ENCODE measurements around the gene NUP214. TPM values are rescaled to one million over a fixed set of nuclear protein-coding genes. Genes with fewer than 3 reads are reported as not detected.
A peak's percentile ranks its signal among the peaks of the same experiment; 100 is the strongest.

Gene NUP214
- total RNA-seq, 1 experiment from 2014 or later, result 52.3 TPM

DNA sequence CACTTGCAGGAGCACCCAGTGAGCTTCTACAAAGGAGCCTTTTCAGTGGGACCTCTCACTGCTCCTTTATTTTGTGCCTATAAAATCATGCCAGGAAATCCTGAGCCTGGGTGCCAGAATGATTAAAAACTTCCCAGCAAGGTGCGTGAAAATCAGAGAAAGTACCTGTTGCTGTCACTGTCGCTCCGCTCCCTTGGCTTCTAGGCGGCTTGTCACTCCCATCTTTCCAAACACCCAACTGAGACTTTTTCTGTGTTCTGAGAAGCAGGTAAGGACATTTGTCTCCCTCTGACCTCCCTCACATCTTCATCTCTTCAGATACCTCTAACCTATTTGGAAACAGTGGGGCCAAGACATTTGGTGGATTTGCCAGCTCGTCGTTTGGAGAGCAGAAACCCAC, 97.1 kb downstream of the NUP214 start:
- no peaks in the 10 kb centered on the region for H3K4me1 Mint-ChIP-seq (ENCODE audit: low read depth, unreplicated experiment)
- Histone ChIP-seq H3K4me3 (ENCODE audit: low read depth, low read length) (no peak overlapping the region), H3K9me3 (no peaks in the 10 kb centered on the region; the same call in 1 of the 2 replicates), H3K36me3 (ENCODE audit: control insufficient read depth, insufficient read depth, low read length) (no peaks in the 10 kb centered on the region; the same call in 1 of the 2 replicates), H3K4me1 (no peaks in the 10 kb centered on the region), H3K27me3 (replicated peaks; ENCODE audit: control insufficient read depth, insufficient read depth, low read length) (no peaks in the 10 kb centered on the region)
- H3K9me3 Mint-ChIP-seq (ENCODE audit: unreplicated experiment), result no peaks in the 10 kb centered on the region
- H3K36me3 Mint-ChIP-seq (ENCODE audit: insufficient read depth, unreplicated experiment), result peaks cover 29% of the 10 kb centered on the region
- H3K27ac Mint-ChIP-seq (ENCODE audit: unreplicated experiment), result peak overlapping the region; percentile 32
- ChIA-PET CTCF (no interaction called here), POLR2A (no interaction called here)
- intact Hi-C loops (cut with micrococcal nuclease; ENCODE audit: unreplicated experiment), result no loop called here
- no peak overlapping the region for H3K4me3 Mint-ChIP-seq (ENCODE audit: unreplicated experiment)
- H3K27me3 Mint-ChIP-seq (ENCODE audit: insufficient read depth, unreplicated experiment), result no peaks in the 10 kb centered on the region
- DNase-seq, result no peak
- TF ChIP-seq CTCF (IDR thresholded peaks at IDR 0.05; ENCODE audit: insufficient read depth in 1 of 2, low read depth in 1 of 2, low read length in 1 of 2, severe bottlenecking in 1 of 2, unreplicated experiment in 1 of 2), result no peak
- BruUV-seq (replicated peaks), result no TSS peak

DNA sequence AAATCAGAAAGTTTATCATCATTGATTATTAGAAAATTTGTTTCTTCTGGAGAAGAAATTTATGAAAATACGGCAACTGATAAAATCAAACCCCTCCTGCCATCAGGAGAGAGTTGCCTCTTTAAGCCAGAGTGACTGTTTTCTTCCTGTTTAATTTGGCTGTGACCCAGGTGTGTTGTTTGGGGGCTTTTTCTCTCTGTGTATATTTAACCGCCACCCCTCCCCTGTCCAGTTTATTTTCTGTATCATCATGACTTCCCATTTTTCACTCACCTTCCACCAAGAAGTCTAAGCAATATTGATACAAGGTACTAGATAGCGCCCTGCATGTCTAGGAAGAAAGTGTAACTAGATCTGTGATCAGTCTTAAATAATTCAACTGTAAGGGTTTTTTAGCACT, 100.8 kb downstream of the NUP214 start:
- no peak for TF ChIP-seq CTCF (IDR thresholded peaks at IDR 0.05; ENCODE audit: insufficient read depth in 1 of 2, low read depth in 1 of 2, low read length in 1 of 2, severe bottlenecking in 1 of 2, unreplicated experiment in 1 of 2)
- intact Hi-C loops (cut with micrococcal nuclease; ENCODE audit: unreplicated experiment), result no loop called here
- no peaks in the 10 kb centered on the region for H3K9me3 ChIP-seq
- no peak overlapping the region for H3K4me3 Mint-ChIP-seq (ENCODE audit: unreplicated experiment)
- H3K27me3 Mint-ChIP-seq (ENCODE audit: insufficient read depth, unreplicated experiment), result no peaks in the 10 kb centered on the region
- BruUV-seq (replicated peaks), result no TSS peak
- ChIA-PET CTCF (no interaction called here), POLR2A (no interaction called here)
- peaks cover 34% of the 10 kb centered on the region for H3K36me3 Mint-ChIP-seq (ENCODE audit: insufficient read depth, unreplicated experiment)
- no peaks in the 10 kb centered on the region for H3K4me1 ChIP-seq
- no peak overlapping the region for H3K4me3 ChIP-seq (ENCODE audit: low read depth, low read length)
- no peaks in the 10 kb centered on the region for H3K4me1 Mint-ChIP-seq (ENCODE audit: low read depth, unreplicated experiment)
- no peaks in the 10 kb centered on the region; the same call in 1 of the 2 replicates for H3K36me3 ChIP-seq (ENCODE audit: control insufficient read depth, insufficient read depth, low read length)
- H3K27ac Mint-ChIP-seq (ENCODE audit: unreplicated experiment), result no peak overlapping the region
- DNase-seq, result no peak
- H3K27me3 ChIP-seq (replicated peaks; ENCODE audit: control insufficient read depth, insufficient read depth, low read length), result no peaks in the 10 kb centered on the region
- H3K9me3 Mint-ChIP-seq (ENCODE audit: unreplicated experiment), result no peaks in the 10 kb centered on the region

DNA sequence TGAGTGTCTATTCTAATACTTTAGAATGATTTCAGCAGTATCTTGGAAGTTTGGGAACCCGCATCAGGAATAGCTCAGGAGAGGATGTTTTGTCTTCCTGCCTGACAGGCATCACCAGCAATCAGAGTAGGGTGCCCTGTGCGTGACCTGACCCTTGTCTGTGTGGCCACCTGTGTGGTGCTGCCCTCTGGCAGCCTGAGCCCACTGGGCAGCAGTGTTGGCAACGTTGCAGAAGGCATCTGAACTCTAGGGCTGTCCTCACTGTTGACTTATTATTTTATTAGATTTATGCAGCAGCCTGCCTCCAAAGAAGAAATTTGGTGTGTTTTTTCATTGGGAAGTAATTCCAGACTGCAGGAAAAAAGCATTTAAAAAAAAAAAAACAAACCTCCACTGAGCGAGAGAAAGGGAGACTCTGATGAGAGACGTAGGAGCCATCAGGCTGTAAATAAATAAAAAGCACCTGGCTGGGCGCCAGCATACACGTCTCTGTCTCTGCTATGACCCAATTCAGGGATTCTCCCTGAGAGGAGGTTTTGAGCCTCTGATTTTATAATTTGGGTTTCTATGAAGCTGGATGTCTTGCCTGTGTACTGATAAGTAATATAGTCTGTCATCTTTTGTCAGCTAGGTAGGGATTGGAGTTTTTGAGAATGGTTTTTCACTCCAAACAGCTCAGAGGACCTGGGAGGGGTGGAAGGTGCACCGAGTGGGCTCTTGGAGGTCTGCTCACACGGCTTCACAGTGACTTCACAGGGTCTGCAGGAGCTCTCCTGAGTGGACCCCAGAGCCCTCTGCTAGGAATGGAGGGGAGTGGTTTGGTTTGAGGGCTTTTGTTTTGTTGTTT, 101.9 kb downstream of the NUP214 start:
- intact Hi-C loops (cut with micrococcal nuclease; ENCODE audit: unreplicated experiment), result no loop called here
- no TSS peak for BruUV-seq (replicated peaks)
- Mint-ChIP-seq H3K4me3 (ENCODE audit: unreplicated experiment) (no peak overlapping the region), H3K9me3 (ENCODE audit: unreplicated experiment) (no peaks in the 10 kb centered on the region), H3K27me3 (ENCODE audit: insufficient read depth, unreplicated experiment) (no peaks in the 10 kb centered on the region), H3K4me1 (ENCODE audit: low read depth, unreplicated experiment) (no peaks in the 10 kb centered on the region), H3K27ac (ENCODE audit: unreplicated experiment) (no peak overlapping the region), H3K36me3 (ENCODE audit: insufficient read depth, unreplicated experiment) (peaks cover 44% of the 10 kb centered on the region)
- DNase-seq, result no peak
- Histone ChIP-seq H3K27me3 (replicated peaks; ENCODE audit: control insufficient read depth, insufficient read depth, low read length) (no peaks in the 10 kb centered on the region), H3K9me3 (no peaks in the 10 kb centered on the region), H3K4me3 (ENCODE audit: low read depth, low read length) (no peak overlapping the region), H3K36me3 (ENCODE audit: control insufficient read depth, insufficient read depth, low read length) (no peaks in the 10 kb centered on the region; the same call in 1 of the 2 replicates), H3K4me1 (no peaks in the 10 kb centered on the region)
- no peak for TF ChIP-seq CTCF (IDR thresholded peaks at IDR 0.05; ENCODE audit: insufficient read depth in 1 of 2, low read depth in 1 of 2, low read length in 1 of 2, severe bottlenecking in 1 of 2, unreplicated experiment in 1 of 2)
- POLR2A ChIA-PET, result no interaction called here
- CTCF ChIA-PET, result interaction anchor here (0.6 kb wide), 1 partner anchor 108 kb away, joined by 5 read pairs; no protein-coding TSS in a partner anchor
